Epithelial cell of esophagus (primary cell): Measurements from ENCODE around the gene FTCDNL1.

Source experiments
- DNase-seq: peaks from one replicate; pipeline ENCODE4 v3.0.0; 2010; ENCODE audit warnings: low read depth
- H3K4me3 ChIP-seq: 2 replicates; pipeline ENCODE4 v1.5.1; 2011; ENCODE audit warnings: mild to moderate bottlenecking, low read length, control low read depth
- CTCF ChIP-seq: IDR thresholded peaks from 2 replicates; pipeline ENCODE4 v1.5.1; 2011; ENCODE audit warnings: low read depth, mild to moderate bottlenecking, low read length, control low read depth, inconsistent platforms; ENCODE audit not compliant: insufficient read depth; ENCODE audit errors: missing control alignments

FTCDNL1 gene

GRCh38 chr2:199751492-199752120 is 99.4 kb downstream of the FTCDNL1 start:
- H3K4me3 ChIP-seq: no peak overlapping the region
- TF ChIP-seq CTCF: no peak
- DNase-seq: no peak

- no peak for TF ChIP-seq CTCF
- H3K4me3 ChIP-seq: no peak overlapping the region
- DNase-seq: no peak
These were observed 101.4 kb downstream of the FTCDNL1 start for GRCh38 chr2:199749571-199749970.

- no peak overlapping the region for H3K4me3 ChIP-seq
- DNase-seq: no peak
- TF ChIP-seq CTCF: no peak
These were observed 106.3 kb downstream of the FTCDNL1 start for GRCh38 chr2:199744724-199745123.

- H3K4me3 ChIP-seq: no peak overlapping the region
- TF ChIP-seq CTCF: no peak
- no peak for DNase-seq
These were observed 106.7 kb downstream of the FTCDNL1 start for GRCh38 chr2:199744260-199744659.

GRCh38 chr2:199743415-199744120 is 107.4 kb downstream of the FTCDNL1 start:
- DNase-seq: no peak
- no peak for TF ChIP-seq CTCF
- no peak overlapping the region for H3K4me3 ChIP-seq

- H3K4me3 ChIP-seq: no peak overlapping the region
- DNase-seq: no peak
- no peak for TF ChIP-seq CTCF
These were observed 108.1 kb downstream of the FTCDNL1 start for GRCh38 chr2:199742884-199743283.

- no peak overlapping the region for H3K4me3 ChIP-seq
- no peak for DNase-seq
- TF ChIP-seq CTCF: no peak
These were observed 110.9 kb downstream of the FTCDNL1 start for GRCh38 chr2:199740111-199740428.
